T-cell (primary cell): ENCODE measurements around the gene UTRN. TPM values are rescaled to one million over a fixed set of nuclear protein-coding genes. Genes with fewer than 3 reads are reported as not detected.
A peak's percentile ranks its signal among the peaks of the same experiment; 100 is the strongest.

Experiments used
- ATAC-seq, 4 experiments: fragments of 200-7000 bp in 3 of 4; fragments of 150-1000 bp in 1 of 4; cut with Tn5 transposase; replicated peaks in 1 of 4; 1 replicate in 3 of 4; 2 replicates in 1 of 4; pipeline ENCODE4 v1.10.0; 2021; ENCODE audit warnings: moderate library complexity in 3 of 4, mild to moderate bottlenecking in 2 of 4, moderate number of reproducible peaks in 1 of 4
- CTCF ChIA-PET, 2 donors: fragments of 300-600 bp; sonication (Branson Sonifier 250); formaldehyde crosslinking; loops; one replicate each; lab custom pipeline; 2022; ENCODE audit warnings: antibody characterized with exemption in 2 of 2; lab: Charles Lee
- POLR2A ChIA-PET, 2 donors: fragments of 300-600 bp; sonication (Branson Sonifier 250); formaldehyde crosslinking; loops; one replicate each; lab custom pipeline; 2022; ENCODE audit warnings: antibody characterized with exemption in 2 of 2; lab: Charles Lee
- DNase-seq, 35 experiments: peaks; one replicate each; pipeline versions ENCODE4 v3.0.0 to v3.0.0-alpha.2; 2013 to 2023
- H3K27ac ChIP-seq: one replicate; pipeline ENCODE4 v1.5.1; 2013; ENCODE audit warnings: low read length
- H3K27me3 ChIP-seq, 2 experiments: replicated peaks in 1 of 2; 1 replicate in 1 of 2; 2 replicates in 1 of 2; pipeline versions ENCODE4 v1.6.1 to v1.7.0; 2013; ENCODE audit warnings: low read length in 1 of 2, mixed read lengths in 1 of 2; ENCODE audit not compliant: control insufficient read depth in 2 of 2, insufficient read depth in 2 of 2; ENCODE audit errors: extremely low read depth in 1 of 2
- H3K36me3 ChIP-seq, 2 donors: 1 replicate in 1 of 2; 2 replicates in 1 of 2; pipeline versions ENCODE4 v1.6.1 to v1.7.0; 2013; ENCODE audit warnings: low read length in 1 of 2; ENCODE audit not compliant: control insufficient read depth in 2 of 2, insufficient read depth in 1 of 2; ENCODE audit errors: extremely low read depth in 1 of 2
- H3K4me1 ChIP-seq, 2 experiments: 1 replicate in 1 of 2; 2 replicates in 1 of 2; pipeline versions ENCODE4 v1.6.1 to v1.7.0; 2013; ENCODE audit warnings: low read length in 2 of 2, mixed read lengths in 1 of 2; ENCODE audit not compliant: insufficient read depth in 2 of 2, control insufficient read depth in 1 of 2; ENCODE audit errors: extremely low read depth in 1 of 2
- H3K4me3 ChIP-seq, 2 donors: 1 replicate in 1 of 2; 2 replicates in 1 of 2; pipeline versions ENCODE4 v1.5.1 to v1.7.0; 2013; ENCODE audit warnings: mild to moderate bottlenecking in 2 of 2, low read length in 1 of 2, moderate library complexity in 1 of 2; ENCODE audit not compliant: control insufficient read depth in 1 of 2; ENCODE audit errors: extremely low read depth in 1 of 2
- H3K9me3 ChIP-seq: 2 replicates; pipeline ENCODE4 v1.7.0; 2013
- H3K27ac Mint-ChIP-seq, 2 donors: one replicate each; pipeline ENCODE4 v1.8.0; 2020 to 2021; ENCODE audit warnings: mild to moderate bottlenecking in 2 of 2, mixed read lengths in 2 of 2
- H3K27me3 Mint-ChIP-seq, 2 donors: one replicate each; pipeline ENCODE4 v1.8.0; 2021 to 2022; ENCODE audit warnings: mixed read lengths in 2 of 2
- H3K36me3 Mint-ChIP-seq: one replicate; pipeline ENCODE4 v1.8.0; 2021; ENCODE audit warnings: mixed read lengths
- H3K4me1 Mint-ChIP-seq, 3 donors: one replicate each; pipeline ENCODE4 v1.8.0; 2020 to 2022; ENCODE audit warnings: mixed read lengths in 3 of 3, mild to moderate bottlenecking in 1 of 3
- H3K4me3 Mint-ChIP-seq, 3 donors: one replicate each; pipeline ENCODE4 v1.8.0; 2020 to 2022; ENCODE audit warnings: mild to moderate bottlenecking in 3 of 3, mixed read lengths in 3 of 3, moderate library complexity in 3 of 3
- H3K9me3 Mint-ChIP-seq, 3 donors: one replicate each; pipeline ENCODE4 v1.8.0; 2020 to 2022; ENCODE audit warnings: mixed read lengths in 3 of 3
- WGBS: methylation state at CpG from one replicate; pipeline ENCODE4 v1.1.5; 2013; ENCODE audit warnings: missing lambda C conversion rate; ENCODE audit not compliant: insufficient coverage; 5-methylcytosine and 5-hydroxymethylcytosine counted together
- total RNA-seq, 35 experiments: library from RNA in 6 of 35; stranded (reverse) in 6 of 35; fragments of 120-200 nt in 1 of 35; gene quantifications; one replicate each; pipeline versions ENCODE4 v1.2.1 to v1.2.4 and lab custom pipeline; 2013 to 2026

Gene UTRN
- total RNA-seq, 5 donors from 2014 or later (not counting 1 experiment from before 2014, with no cell fraction given), result 130 to 247 (median 164) TPM

GRCh38 chr6:144302701-144303372 lies 17.7 kb downstream of the UTRN start:
- POLR2A ChIA-PET, result interaction anchor here in 1 of 2 donors (0.6 kb wide), 1 partner anchor 60 kb away, joined by 4 read pairs; no protein-coding TSS in a partner anchor
- DNase-seq (peak in 1 of 35 experiments; percentile 27), ATAC-seq (no peak)
- H3K4me3 Mint-ChIP-seq, result no peak overlapping the region
- no peaks in the 10 kb centered on the region for H3K27me3 Mint-ChIP-seq
- Histone ChIP-seq H3K27ac (no peak overlapping the region), H3K27me3 (no peaks in the 10 kb centered on the region), H3K36me3 (no peaks in the 10 kb centered on the region), H3K4me3 (no peak overlapping the region), H3K4me1 (peaks cover 0 to 29% of the 10 kb centered on the region in 2 experiments), H3K9me3 (no peaks in the 10 kb centered on the region)
- no peaks in the 10 kb centered on the region for H3K36me3 Mint-ChIP-seq
- peaks cover 8 to 30% (median 25%) of the 10 kb centered on the region in 3 donors for H3K4me1 Mint-ChIP-seq
- H3K27ac Mint-ChIP-seq, result no peak overlapping the region
- CTCF ChIA-PET, result interaction anchor here in 1 of 2 donors (0.6 kb wide), 1 partner anchor 235 kb away, joined by 6 read pairs; no protein-coding TSS in a partner anchor
- WGBS, result 81% methylated on average over 4 of the region's 5 CpGs
- no peaks in the 10 kb centered on the region for H3K9me3 Mint-ChIP-seq

GRCh38 chr6:144304223-144304848 lies 19.2 kb downstream of the UTRN start:
- no peaks in the 10 kb centered on the region for H3K36me3 ChIP-seq
- peaks cover 8 to 27% (median 20%) of the 10 kb centered on the region in 3 donors for H3K4me1 Mint-ChIP-seq
- no peak overlapping the region for H3K27ac ChIP-seq
- H3K9me3 ChIP-seq, result no peaks in the 10 kb centered on the region
- H3K36me3 Mint-ChIP-seq, result no peaks in the 10 kb centered on the region
- DNase-seq, result peak in 1 of 35 experiments; percentile 38
- H3K4me3 ChIP-seq, result no peak overlapping the region
- ChIA-PET CTCF (interaction anchor here in 1 of 2 donors (0.6 to 1.1 kb wide), 3 partner anchors 30 to 178 kb away, joined by 3 to 4 read pairs (median 3); no protein-coding TSS in a partner anchor), POLR2A (interaction anchor here (0.5 to 0.9 kb wide), 3 partner anchors 9 to 21 kb away, joined by 3 to 6 read pairs (median 3); no protein-coding TSS in a partner anchor)
- no peak for ATAC-seq
- H3K4me3 Mint-ChIP-seq, result no peak overlapping the region
- H3K27ac Mint-ChIP-seq, result peak overlapping the region; percentile 0 to 1
- H3K4me1 ChIP-seq, result peaks cover 0 to 29% of the 10 kb centered on the region in 2 experiments
- peaks cover 0 to 3% of the 10 kb centered on the region in 2 donors for H3K27me3 Mint-ChIP-seq
- no peaks in the 10 kb centered on the region for H3K9me3 Mint-ChIP-seq
- WGBS, result 81% methylated on average over 4 of the region's 4 CpGs
- H3K27me3 ChIP-seq, result no peaks in the 10 kb centered on the region

GRCh38 chr6:144305567-144305966 lies 20.4 kb downstream of the UTRN start:
- 71% methylated on average over 1 of the region's 1 CpG for WGBS
- no peak for ATAC-seq
- Mint-ChIP-seq H3K9me3 (no peaks in the 10 kb centered on the region), H3K27ac (peak overlapping the region in 1 of 2 donors; percentile 87), H3K4me3 (no peak overlapping the region), H3K4me1 (peaks cover 8 to 27% (median 20%) of the 10 kb centered on the region in 3 donors), H3K27me3 (peaks cover 0 to 3% of the 10 kb centered on the region in 2 donors), H3K36me3 (no peaks in the 10 kb centered on the region)
- Histone ChIP-seq H3K4me1 (peaks cover 0 to 35% of the 10 kb centered on the region in 2 experiments), H3K9me3 (no peaks in the 10 kb centered on the region), H3K27ac (peak overlapping the region; percentile 58), H3K27me3 (no peaks in the 10 kb centered on the region), H3K4me3 (no peak overlapping the region), H3K36me3 (no peaks in the 10 kb centered on the region)
- POLR2A ChIA-PET, result no interaction called here
- CTCF ChIA-PET, result interaction anchor here (0.6 to 1.1 kb wide), 4 partner anchors 20 to 370 kb away, joined by 3 to 5 read pairs (median 3); partner anchors contain the start of gene UTRN (in 1 of the 2)
- DNase-seq, result no peak

DNA sequence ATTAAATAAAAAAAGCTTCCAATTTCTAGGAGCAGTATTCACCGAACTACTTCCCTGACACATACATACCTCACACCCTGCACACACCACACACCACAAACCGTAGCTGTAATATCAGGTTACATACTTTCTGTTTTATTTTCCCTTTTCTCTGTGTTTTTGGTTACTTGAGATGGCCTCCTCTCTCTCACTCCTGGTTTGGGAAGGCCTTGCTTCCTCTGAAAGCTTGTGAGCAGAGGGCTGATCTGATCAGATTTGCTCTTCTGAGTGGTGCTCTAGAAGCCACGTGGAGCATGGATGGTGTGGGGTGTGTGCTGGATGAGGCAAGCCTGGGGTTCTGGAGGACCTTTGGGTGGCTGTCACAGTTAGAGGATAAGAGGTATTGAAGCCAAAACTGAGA lies 20.9 kb downstream of the UTRN start:
- Histone ChIP-seq H3K9me3 (no peaks in the 10 kb centered on the region), H3K4me3 (peak overlapping the region in 1 of 2 donors; percentile 3), H3K27ac (peak overlapping the region; percentile 58), H3K27me3 (no peaks in the 10 kb centered on the region), H3K4me1 (peaks cover 0 to 35% of the 10 kb centered on the region in 2 experiments), H3K36me3 (no peaks in the 10 kb centered on the region)
- ChIA-PET CTCF (interaction anchor here in 1 of 2 donors (0.7 to 1.0 kb wide), 2 partner anchors 20 to 40 kb away, joined by 3 to 5 read pairs; partner anchors contain the start of gene UTRN), POLR2A (no interaction called here)
- ATAC-seq, result peak in 3 of 4 experiments; percentile 27 to 66 (median 62)
- H3K9me3 Mint-ChIP-seq, result no peaks in the 10 kb centered on the region
- peaks cover 0 to 3% of the 10 kb centered on the region in 2 donors for H3K27me3 Mint-ChIP-seq
- peak in 21 of 35 experiments; percentile 5 to 65 (median 23) for DNase-seq
- peak overlapping the region; percentile 81 to 87 for H3K27ac Mint-ChIP-seq
- peaks cover 8 to 31% (median 22%) of the 10 kb centered on the region in 3 donors for H3K4me1 Mint-ChIP-seq
- peak overlapping the region; percentile 11 to 52 (median 37) for H3K4me3 Mint-ChIP-seq
- WGBS, result 13% methylated on average over 1 of the region's 3 CpGs
- no peaks in the 10 kb centered on the region for H3K36me3 Mint-ChIP-seq

DNA sequence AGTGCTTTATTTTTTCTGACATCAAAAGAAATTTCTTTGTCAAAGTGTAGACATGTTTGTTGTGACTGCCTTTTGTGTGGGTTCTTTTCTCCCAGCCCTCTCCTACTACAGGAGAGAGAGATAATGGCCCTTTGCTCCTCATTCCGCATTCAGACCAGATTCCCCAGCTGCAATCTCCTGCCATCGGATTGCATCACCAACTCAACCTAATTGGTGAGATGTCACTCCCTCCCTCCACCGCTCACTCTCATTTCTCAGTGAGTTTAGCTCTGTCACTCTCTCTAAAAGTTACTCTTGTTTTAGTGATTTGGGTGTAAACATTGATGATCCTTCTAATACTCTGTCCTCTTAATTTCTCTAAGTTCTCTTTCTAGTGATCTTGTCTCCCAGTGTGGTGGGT lies 22.7 kb downstream of the UTRN start:
- DNase-seq (no peak), ATAC-seq (no peak)
- no CpG with 5 or more reads among the region's 3 CpGs for WGBS
- POLR2A ChIA-PET, result no interaction called here
- Mint-ChIP-seq H3K27ac (no peak overlapping the region), H3K4me3 (no peak overlapping the region), H3K9me3 (no peaks in the 10 kb centered on the region), H3K36me3 (no peaks in the 10 kb centered on the region), H3K4me1 (peaks cover 8 to 29% (median 20%) of the 10 kb centered on the region in 3 donors), H3K27me3 (peaks cover 0 to 3% of the 10 kb centered on the region in 2 donors)
- Histone ChIP-seq H3K27me3 (no peaks in the 10 kb centered on the region), H3K4me3 (no peak overlapping the region), H3K36me3 (no peaks in the 10 kb centered on the region), H3K9me3 (no peaks in the 10 kb centered on the region), H3K4me1 (peaks cover 0 to 30% of the 10 kb centered on the region in 2 experiments), H3K27ac (no peak overlapping the region)
- CTCF ChIA-PET, result no interaction called here

GRCh38 chr6:144310765-144311164 lies 25.6 kb downstream of the UTRN start:
- ChIA-PET CTCF (no interaction called here), POLR2A (interaction anchor here in 1 of 2 donors (0.6 to 0.7 kb wide), 2 partner anchors 117 to 1418 kb away, joined by 3 to 7 read pairs; no protein-coding TSS in a partner anchor)
- H3K4me1 ChIP-seq, result peaks cover 0 to 17% of the 10 kb centered on the region in 2 experiments
- H3K36me3 Mint-ChIP-seq, result no peaks in the 10 kb centered on the region
- no peaks in the 10 kb centered on the region for H3K9me3 ChIP-seq
- H3K27me3 Mint-ChIP-seq, result peaks cover 0 to 3% of the 10 kb centered on the region in 2 donors
- H3K9me3 Mint-ChIP-seq, result no peaks in the 10 kb centered on the region
- H3K36me3 ChIP-seq, result no peaks in the 10 kb centered on the region
- DNase-seq (no peak), ATAC-seq (no peak)
- H3K27ac ChIP-seq, result no peak overlapping the region
- no peaks in the 10 kb centered on the region for H3K27me3 ChIP-seq
- WGBS, result 37% methylated on average over 4 of the region's 5 CpGs
- H3K27ac Mint-ChIP-seq, result no peak overlapping the region
- H3K4me3 Mint-ChIP-seq, result peak overlapping the region in 2 of 3 donors; percentile 34 to 66
- H3K4me1 Mint-ChIP-seq, result peaks cover 8 to 15% (median 12%) of the 10 kb centered on the region in 3 donors
- H3K4me3 ChIP-seq, result peak overlapping the region in 1 of 2 donors; percentile 23
